ENCODE measurements around the gene LRP4.
"Not testable (repeated sequence)": the region's sequence is repeated elsewhere in the genome, so short reads cannot be mapped to it uniquely, and the experiment has no call there.

The LRP4 gene

DNA sequence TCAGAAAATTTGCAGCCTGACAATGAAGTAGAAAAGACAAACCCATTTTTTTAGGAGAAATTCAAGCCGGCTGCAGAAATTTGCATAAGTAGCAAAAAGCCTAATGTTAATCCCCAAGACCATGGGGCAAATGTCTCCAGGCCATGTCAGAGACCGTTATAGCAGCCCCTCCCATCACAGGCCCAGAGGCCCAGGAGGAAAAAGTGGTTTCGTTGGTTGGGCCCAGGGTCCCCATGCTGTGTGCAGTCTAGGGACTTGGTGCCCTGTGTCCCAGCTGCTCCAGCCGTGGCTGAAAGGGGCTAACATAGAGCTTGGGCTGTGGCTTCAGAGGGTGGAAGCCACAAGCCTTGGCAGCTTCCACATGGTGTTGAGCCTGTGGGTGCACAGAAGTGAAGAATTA, 9.6 kb upstream of the LRP4 start:
- H3K27ac ChIP-seq (ENCODE audit: low read depth in 2 of 2, low read length in 2 of 2); H3K36me3 ChIP-seq (ENCODE audit: control insufficient read depth in 2 of 2, insufficient read depth in 2 of 2, low read length in 2 of 2); H3K9ac ChIP-seq (ENCODE audit: low read depth in 1 of 2, low read length in 2 of 2); H3K9me3 ChIP-seq (ENCODE audit: control insufficient read depth in 2 of 2, low read length in 2 of 2); H3K27me3 ChIP-seq (ENCODE audit: control insufficient read depth in 2 of 2, insufficient read depth in 2 of 2, low read length in 2 of 2); H3K4me3 ChIP-seq (ENCODE audit: low read length in 2 of 2): not testable (repeated sequence)
- H3K4me1 ChIP-seq (ENCODE audit: control insufficient read depth in 2 of 2, insufficient read depth in 2 of 2, low read length in 2 of 2) = peaks cover 7 to 16% of the 10 kb centered on the region in 2 donors

DNA sequence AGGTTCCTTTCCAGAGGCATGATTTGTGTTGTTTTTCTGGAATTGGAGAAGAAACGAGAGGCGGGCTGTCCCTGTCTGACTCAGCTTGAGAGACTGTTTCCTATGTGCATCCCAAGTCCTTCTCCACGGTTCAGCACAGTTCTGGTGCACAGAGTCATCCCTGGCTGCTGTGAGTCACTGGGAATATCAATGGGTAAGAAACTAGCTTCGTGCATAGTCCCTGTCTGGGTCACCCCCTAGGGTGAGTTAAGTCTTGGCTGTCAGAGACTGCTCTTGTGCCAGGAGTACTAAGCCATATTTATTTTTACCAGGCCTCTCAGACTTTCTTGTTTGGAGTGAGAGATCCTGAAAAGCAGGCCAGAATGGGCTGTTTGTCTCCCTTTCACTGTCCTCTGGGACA, 2.4 kb upstream of the LRP4 start:
- Histone ChIP-seq H3K9ac (ENCODE audit: low read depth in 1 of 2, low read length in 2 of 2) (no peak overlapping the region), H3K9me3 (ENCODE audit: control insufficient read depth in 2 of 2, low read length in 2 of 2) (no peaks in the 10 kb centered on the region), H3K27me3 (ENCODE audit: control insufficient read depth in 2 of 2, insufficient read depth in 2 of 2, low read length in 2 of 2) (peaks cover 0 to 2% of the 10 kb centered on the region in 2 donors), H3K4me3 (ENCODE audit: low read length in 2 of 2) (no peak overlapping the region), H3K27ac (ENCODE audit: low read depth in 2 of 2, low read length in 2 of 2) (peak overlapping the region in 1 of 2 donors; percentile 1), H3K4me1 (ENCODE audit: control insufficient read depth in 2 of 2, insufficient read depth in 2 of 2, low read length in 2 of 2) (peaks cover 17 to 23% of the 10 kb centered on the region in 2 donors), H3K36me3 (ENCODE audit: control insufficient read depth in 2 of 2, insufficient read depth in 2 of 2, low read length in 2 of 2) (no peaks in the 10 kb centered on the region)

DNA sequence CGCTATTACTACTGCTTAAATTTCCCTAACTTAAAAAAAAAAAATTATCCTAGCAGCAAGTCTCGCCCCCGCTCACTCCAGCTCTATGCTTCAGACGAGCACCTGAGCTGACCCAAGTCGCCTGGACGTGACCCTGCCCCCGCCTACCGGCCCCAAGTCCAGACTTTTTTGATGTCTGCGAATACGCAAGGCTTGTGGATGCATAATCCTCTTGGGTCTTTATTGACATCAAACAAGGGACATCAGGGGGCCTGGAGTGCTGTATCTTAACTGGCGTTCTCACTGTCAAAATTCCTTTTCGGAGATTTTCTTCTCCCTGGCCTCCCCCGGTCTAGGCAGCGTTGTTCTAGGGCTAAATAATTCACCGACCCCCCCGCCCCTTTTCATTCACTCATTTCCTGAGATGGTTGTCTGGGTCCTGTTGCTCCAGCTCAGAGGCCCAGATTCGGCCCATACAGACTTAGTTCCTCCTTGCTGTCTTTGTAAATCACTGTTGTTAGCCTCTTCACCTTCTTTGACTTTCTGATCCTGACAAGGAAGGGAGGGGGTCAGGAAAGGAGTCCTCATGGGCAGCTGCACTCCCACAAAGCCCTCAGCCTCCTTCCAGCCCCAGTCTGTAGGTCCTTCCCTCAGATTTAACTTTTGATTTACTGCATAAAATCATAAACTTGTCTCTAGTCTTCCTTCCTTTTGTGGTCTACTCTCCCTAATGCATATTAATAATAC, 601 bp upstream of the LRP4 start:
- Histone ChIP-seq H3K27me3 (ENCODE audit: control insufficient read depth in 2 of 2, insufficient read depth in 2 of 2, low read length in 2 of 2) (peaks cover 0 to 6% of the 10 kb centered on the region in 2 donors), H3K4me1 (ENCODE audit: control insufficient read depth in 2 of 2, insufficient read depth in 2 of 2, low read length in 2 of 2) (peaks cover 19 to 23% of the 10 kb centered on the region in 2 donors), H3K4me3 (ENCODE audit: low read length in 2 of 2) (peak overlapping the region; percentile 37 to 59), H3K9ac (ENCODE audit: low read depth in 1 of 2, low read length in 2 of 2) (peak overlapping the region in 1 of 2 donors; percentile 36), H3K27ac (ENCODE audit: low read depth in 2 of 2, low read length in 2 of 2) (no peak overlapping the region), H3K9me3 (ENCODE audit: control insufficient read depth in 2 of 2, low read length in 2 of 2) (no peaks in the 10 kb centered on the region), H3K36me3 (ENCODE audit: control insufficient read depth in 2 of 2, insufficient read depth in 2 of 2, low read length in 2 of 2) (no peaks in the 10 kb centered on the region)

DNA sequence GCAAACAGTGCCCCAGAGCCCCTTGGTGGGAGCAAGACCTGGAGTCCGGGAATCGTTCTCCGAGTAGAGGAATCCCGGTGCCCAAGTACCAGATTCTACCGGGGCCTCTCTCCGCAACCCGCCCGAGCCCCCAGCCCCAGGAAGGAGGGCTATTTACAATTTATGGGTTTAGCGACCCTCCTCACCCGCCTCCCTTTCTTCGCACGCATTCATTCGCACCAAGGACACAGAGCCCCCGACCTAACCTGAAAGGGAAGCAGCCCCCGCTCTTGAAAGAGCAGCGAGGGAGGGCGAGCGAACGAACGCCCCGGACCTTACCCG, 628 bp downstream of the LRP4 start:
- no peaks in the 10 kb centered on the region for H3K36me3 ChIP-seq (ENCODE audit: control insufficient read depth in 2 of 2, insufficient read depth in 2 of 2, low read length in 2 of 2)
- peak overlapping the region in 1 of 2 donors; percentile 41 for H3K27ac ChIP-seq (ENCODE audit: low read depth in 2 of 2, low read length in 2 of 2)
- peaks cover 0 to 6% of the 10 kb centered on the region in 2 donors for H3K27me3 ChIP-seq (ENCODE audit: control insufficient read depth in 2 of 2, insufficient read depth in 2 of 2, low read length in 2 of 2)
- H3K9ac ChIP-seq (ENCODE audit: low read depth in 1 of 2, low read length in 2 of 2) = peak overlapping the region; percentile 34 to 58
- H3K4me3 ChIP-seq (ENCODE audit: low read length in 2 of 2) = peak overlapping the region; percentile 63 to 80
- no peaks in the 10 kb centered on the region for H3K9me3 ChIP-seq (ENCODE audit: control insufficient read depth in 2 of 2, low read length in 2 of 2)
- H3K4me1 ChIP-seq (ENCODE audit: control insufficient read depth in 2 of 2, insufficient read depth in 2 of 2, low read length in 2 of 2) = peaks cover 21 to 25% of the 10 kb centered on the region in 2 donors

DNA sequence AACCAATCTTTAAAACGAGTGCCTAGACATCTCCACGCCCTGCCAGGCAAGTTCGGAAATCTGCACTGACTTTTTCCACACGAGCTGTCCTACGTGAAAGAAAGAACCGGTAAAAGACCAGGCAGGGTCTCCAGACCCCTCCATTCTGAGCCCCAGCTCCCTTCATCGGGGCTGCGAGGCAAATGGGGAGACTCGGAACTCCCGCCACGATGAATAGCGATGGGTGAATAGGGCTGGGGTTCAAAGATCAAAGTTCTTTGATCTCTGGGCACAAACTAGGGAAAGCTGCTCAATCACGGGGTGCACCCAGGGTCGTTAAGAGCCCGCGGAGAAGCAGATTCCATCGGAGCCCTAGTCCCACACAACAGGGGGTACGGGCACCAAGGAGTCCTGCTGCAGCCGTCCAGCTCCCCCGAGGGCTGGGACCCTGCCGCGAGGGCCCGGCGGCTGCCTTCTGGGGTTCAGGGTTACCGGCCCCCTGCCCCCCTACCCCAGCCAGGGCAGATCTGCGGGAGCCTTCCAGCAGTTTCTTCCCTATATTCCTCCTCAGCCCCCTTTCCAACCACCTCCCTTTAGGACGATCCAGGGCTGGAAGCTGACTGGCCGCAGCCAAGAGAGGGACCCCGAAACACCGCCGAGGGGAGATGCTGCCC, 1.1 kb downstream of the LRP4 start:
- Histone ChIP-seq H3K36me3 (ENCODE audit: control insufficient read depth in 2 of 2, insufficient read depth in 2 of 2, low read length in 2 of 2) (no peaks in the 10 kb centered on the region), H3K9ac (ENCODE audit: low read depth in 1 of 2, low read length in 2 of 2) (peak overlapping the region; percentile 58 to 65), H3K27me3 (ENCODE audit: control insufficient read depth in 2 of 2, insufficient read depth in 2 of 2, low read length in 2 of 2) (peaks cover 0 to 6% of the 10 kb centered on the region in 2 donors), H3K9me3 (ENCODE audit: control insufficient read depth in 2 of 2, low read length in 2 of 2) (no peaks in the 10 kb centered on the region), H3K27ac (ENCODE audit: low read depth in 2 of 2, low read length in 2 of 2) (peak overlapping the region in 1 of 2 donors; percentile 41), H3K4me3 (ENCODE audit: low read length in 2 of 2) (peak overlapping the region; percentile 63 to 80), H3K4me1 (ENCODE audit: control insufficient read depth in 2 of 2, insufficient read depth in 2 of 2, low read length in 2 of 2) (peaks cover 22 to 25% of the 10 kb centered on the region in 2 donors)

DNA sequence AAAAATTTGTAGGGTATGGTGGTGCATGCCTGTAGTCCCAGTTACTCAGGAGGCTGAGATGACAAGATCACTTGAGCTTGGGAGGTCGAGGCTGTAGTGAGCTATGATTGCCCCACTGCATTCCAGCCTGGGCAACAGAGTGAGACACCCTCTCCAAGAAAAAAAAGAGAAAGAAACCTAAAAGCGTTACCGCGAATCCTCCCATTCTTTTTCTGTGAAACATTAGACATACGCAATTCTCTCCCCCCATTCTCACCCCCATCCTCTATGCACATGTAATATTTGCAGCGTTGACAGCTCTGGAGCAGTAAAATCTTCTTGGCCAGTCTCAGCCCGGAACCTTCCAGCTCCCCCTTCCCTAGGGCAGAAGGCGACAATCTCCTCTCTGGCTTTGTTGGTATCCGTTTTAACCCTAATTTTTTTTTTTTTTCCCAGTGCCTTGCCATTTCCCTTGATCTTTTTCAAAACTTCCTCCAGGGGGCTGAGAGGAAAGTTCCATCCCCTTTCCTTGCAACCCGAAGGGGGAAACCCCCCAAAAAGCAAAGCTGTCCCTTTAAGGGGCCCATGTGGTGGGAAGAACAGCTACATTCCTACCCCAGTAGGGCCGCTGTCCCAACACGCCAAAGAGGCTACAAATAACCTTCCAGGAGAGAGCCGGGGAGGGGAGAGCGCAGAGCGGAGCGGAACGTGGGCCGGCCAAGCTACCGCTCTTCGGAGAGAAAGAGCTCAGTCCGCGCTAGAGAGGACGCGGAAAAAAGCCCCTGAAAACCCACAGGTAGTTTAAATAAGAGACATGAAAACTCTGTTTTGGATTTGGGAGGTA, 1.9 kb downstream of the LRP4 start:
- peaks cover 22 to 25% of the 10 kb centered on the region in 2 donors for H3K4me1 ChIP-seq (ENCODE audit: control insufficient read depth in 2 of 2, insufficient read depth in 2 of 2, low read length in 2 of 2)
- peak overlapping the region; percentile 63 to 80 for H3K4me3 ChIP-seq (ENCODE audit: low read length in 2 of 2)
- no peaks in the 10 kb centered on the region for H3K36me3 ChIP-seq (ENCODE audit: control insufficient read depth in 2 of 2, insufficient read depth in 2 of 2, low read length in 2 of 2)
- peak overlapping the region; percentile 58 to 65 for H3K9ac ChIP-seq (ENCODE audit: low read depth in 1 of 2, low read length in 2 of 2)
- H3K27me3 ChIP-seq (ENCODE audit: control insufficient read depth in 2 of 2, insufficient read depth in 2 of 2, low read length in 2 of 2) = peaks cover 0 to 6% of the 10 kb centered on the region in 2 donors
- peak overlapping the region in 1 of 2 donors; percentile 41 for H3K27ac ChIP-seq (ENCODE audit: low read depth in 2 of 2, low read length in 2 of 2)
- no peaks in the 10 kb centered on the region for H3K9me3 ChIP-seq (ENCODE audit: control insufficient read depth in 2 of 2, low read length in 2 of 2)

DNA sequence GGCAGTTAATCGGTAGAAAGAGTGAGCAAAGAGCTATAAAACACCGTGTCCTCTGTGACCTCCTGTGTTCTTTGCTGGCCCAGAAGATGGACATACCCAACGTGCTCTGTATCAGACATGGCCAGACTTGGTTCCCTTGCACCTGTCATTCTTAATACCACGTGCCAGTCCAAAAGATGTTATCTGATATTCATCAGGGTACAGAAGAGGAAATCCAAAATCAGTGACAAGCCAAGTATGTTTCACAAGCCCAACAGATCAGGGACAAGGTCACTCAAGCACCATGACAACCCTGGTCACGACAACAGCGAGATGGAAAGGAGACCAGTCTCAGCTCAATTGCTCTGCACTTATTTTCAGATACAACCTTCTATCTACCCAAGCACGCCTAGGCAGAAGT, 3.4 kb downstream of the LRP4 start:
- no peak overlapping the region for H3K27ac ChIP-seq (ENCODE audit: low read depth in 2 of 2, low read length in 2 of 2)
- no peaks in the 10 kb centered on the region for H3K9me3 ChIP-seq (ENCODE audit: control insufficient read depth in 2 of 2, low read length in 2 of 2)
- no peaks in the 10 kb centered on the region for H3K36me3 ChIP-seq (ENCODE audit: control insufficient read depth in 2 of 2, insufficient read depth in 2 of 2, low read length in 2 of 2)
- H3K27me3 ChIP-seq (ENCODE audit: control insufficient read depth in 2 of 2, insufficient read depth in 2 of 2, low read length in 2 of 2) = peaks cover 0 to 6% of the 10 kb centered on the region in 2 donors
- peaks cover 19% of the 10 kb centered on the region in 2 donors for H3K4me1 ChIP-seq (ENCODE audit: control insufficient read depth in 2 of 2, insufficient read depth in 2 of 2, low read length in 2 of 2)
- H3K4me3 ChIP-seq (ENCODE audit: low read length in 2 of 2) = no peak overlapping the region
- H3K9ac ChIP-seq (ENCODE audit: low read depth in 1 of 2, low read length in 2 of 2) = no peak overlapping the region

DNA sequence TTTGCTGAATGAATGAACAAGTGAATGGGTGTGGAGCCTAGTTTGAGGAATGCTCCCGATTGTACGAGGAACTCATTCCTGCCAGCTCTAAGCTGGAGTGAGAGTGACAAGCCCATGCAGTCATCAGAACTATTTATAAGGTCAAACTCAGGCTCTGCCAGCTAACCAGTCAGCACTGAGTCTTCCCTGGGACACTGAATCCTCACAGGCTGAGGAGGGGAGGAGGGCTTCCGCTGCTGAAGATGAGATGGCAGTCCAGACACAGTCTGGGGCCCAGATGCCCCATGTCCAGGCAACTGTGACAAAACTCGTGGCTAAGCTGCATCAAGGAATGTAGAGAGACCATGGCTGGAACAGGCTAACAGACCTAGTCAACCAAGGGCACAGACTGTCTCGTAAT, 4.0 kb downstream of the LRP4 start:
- no peaks in the 10 kb centered on the region for H3K9me3 ChIP-seq (ENCODE audit: control insufficient read depth in 2 of 2, low read length in 2 of 2)
- no peak overlapping the region for H3K27ac ChIP-seq (ENCODE audit: low read depth in 2 of 2, low read length in 2 of 2)
- H3K4me3 ChIP-seq (ENCODE audit: low read length in 2 of 2) = no peak overlapping the region
- peaks cover 19% of the 10 kb centered on the region in 2 donors for H3K4me1 ChIP-seq (ENCODE audit: control insufficient read depth in 2 of 2, insufficient read depth in 2 of 2, low read length in 2 of 2)
- H3K27me3 ChIP-seq (ENCODE audit: control insufficient read depth in 2 of 2, insufficient read depth in 2 of 2, low read length in 2 of 2) = peaks cover 0 to 6% of the 10 kb centered on the region in 2 donors
- H3K9ac ChIP-seq (ENCODE audit: low read depth in 1 of 2, low read length in 2 of 2) = no peak overlapping the region
- no peaks in the 10 kb centered on the region for H3K36me3 ChIP-seq (ENCODE audit: control insufficient read depth in 2 of 2, insufficient read depth in 2 of 2, low read length in 2 of 2)

DNA sequence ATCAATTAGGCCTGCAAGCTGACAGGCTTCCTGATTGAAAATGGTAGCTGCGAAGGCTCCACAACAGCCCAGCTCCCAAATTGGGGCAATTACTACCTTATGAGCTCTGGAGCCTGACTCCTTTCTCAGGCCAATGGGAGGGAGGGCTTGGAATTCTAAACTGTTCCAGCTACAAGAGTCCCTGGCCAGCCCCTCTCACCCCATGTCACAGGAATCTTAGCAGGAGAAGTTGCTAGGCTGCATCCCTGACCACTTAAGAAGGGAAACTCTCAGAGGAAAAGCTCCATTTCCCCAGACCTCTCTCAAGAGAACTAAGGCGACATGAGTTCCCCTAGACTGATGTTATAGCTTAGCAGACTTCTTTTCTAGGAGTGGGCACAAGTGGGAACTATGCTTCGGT, 4.9 kb downstream of the LRP4 start:
- H3K4me1 ChIP-seq (ENCODE audit: control insufficient read depth in 2 of 2, insufficient read depth in 2 of 2, low read length in 2 of 2) = peaks cover 13 to 19% of the 10 kb centered on the region in 2 donors
- no peak overlapping the region for H3K27ac ChIP-seq (ENCODE audit: low read depth in 2 of 2, low read length in 2 of 2)
- no peaks in the 10 kb centered on the region for H3K9me3 ChIP-seq (ENCODE audit: control insufficient read depth in 2 of 2, low read length in 2 of 2)
- peaks cover 0 to 6% of the 10 kb centered on the region in 2 donors for H3K27me3 ChIP-seq (ENCODE audit: control insufficient read depth in 2 of 2, insufficient read depth in 2 of 2, low read length in 2 of 2)
- no peaks in the 10 kb centered on the region for H3K36me3 ChIP-seq (ENCODE audit: control insufficient read depth in 2 of 2, insufficient read depth in 2 of 2, low read length in 2 of 2)
- no peak overlapping the region for H3K9ac ChIP-seq (ENCODE audit: low read depth in 1 of 2, low read length in 2 of 2)
- no peak overlapping the region for H3K4me3 ChIP-seq (ENCODE audit: low read length in 2 of 2)
